ENCODE measurements around the gene HSD17B8. TPM values are rescaled to one million over a fixed set of nuclear protein-coding genes. Genes with fewer than 3 reads are reported as not detected.
A peak's percentile ranks its signal among the peaks of the same experiment; 100 is the strongest.

Gene HSD17B8
- total RNA-seq, 4 donors from 2014 or later: 2.0 to 15.0 (median 12.9) TPM

GRCh38 chr6:33247977-33248642, 43.7 kb downstream of the HSD17B8 start:
- Histone ChIP-seq H3K9me3 (no peaks in the 10 kb centered on the region), H3K36me3 (peaks cover 0 to 18% (median 14%) of the 10 kb centered on the region in 4 donors), H3K27me3 (peaks cover 0 to 10% (median 0%) of the 10 kb centered on the region in 4 donors), H3K27ac (replicated peaks in 1 of 4) (peak overlapping the region; percentile 92 to 98 (median 94)), H3K4me1 (peaks cover 24 to 36% (median 31%) of the 10 kb centered on the region in 4 donors), H3K4me3 (peak overlapping the region; percentile 58 to 66 (median 62))
- TF ChIP-seq EP300 (IDR thresholded peaks at IDR 0.05) (no peak), POLR2AphosphoS5 (IDR thresholded peaks at IDR 0.05) (peak in 1 of 2 donors; percentile 62), POLR2A (IDR thresholded peaks at IDR 0.05; ENCODE audit: low read depth) (no peak), CTCF (IDR thresholded peaks at IDR 0.05) (peak; percentile 97 to 99 (median 98))
- peak; percentile 96 for DNase-seq (ENCODE audit: extremely low spot score)
- WGBS: 10% methylated on average over 15 of the region's 28 CpGs
- intact Hi-C loops (cut with DNase I): loop anchor here (5.0 kb wide), 3 partner anchors 56 to 231 kb away; partner anchors contain the start of gene COL11A2

GRCh38 chr6:33248643-33248931, 44.1 kb downstream of the HSD17B8 start:
- TF ChIP-seq POLR2AphosphoS5 (IDR thresholded peaks at IDR 0.05) (peak in 1 of 2 donors; percentile 0), EP300 (IDR thresholded peaks at IDR 0.05) (no peak), CTCF (IDR thresholded peaks at IDR 0.05) (peak in 1 of 3 experiments; percentile 1), POLR2A (IDR thresholded peaks at IDR 0.05; ENCODE audit: low read depth) (no peak)
- 0% methylated on average over 1 of the region's 18 CpGs for WGBS

GRCh38 chr6:33248932-33249731, 44.7 kb downstream of the HSD17B8 start:
- no peaks in the 10 kb centered on the region for H3K9me3 ChIP-seq
- TF ChIP-seq POLR2A (IDR thresholded peaks at IDR 0.05; ENCODE audit: low read depth) (peak; percentile 31), CTCF (IDR thresholded peaks at IDR 0.05) (peak in 1 of 3 experiments; percentile 39), POLR2AphosphoS5 (IDR thresholded peaks at IDR 0.05) (peak; percentile 89 to 96), EP300 (IDR thresholded peaks at IDR 0.05) (no peak)
- peak overlapping the region; percentile 58 to 66 (median 62) for H3K4me3 ChIP-seq
- WGBS: 0% methylated on average over 14 of the region's 58 CpGs
- H3K27ac ChIP-seq (replicated peaks in 1 of 4): peak overlapping the region; percentile 92 to 98 (median 94)
- H3K4me1 ChIP-seq: peaks cover 24 to 36% (median 31%) of the 10 kb centered on the region in 4 donors
- H3K36me3 ChIP-seq: peaks cover 0 to 20% (median 15%) of the 10 kb centered on the region in 4 donors
- DNase-seq (ENCODE audit: extremely low spot score): peak; percentile 100
- H3K27me3 ChIP-seq: peaks cover 0 to 10% (median 0%) of the 10 kb centered on the region in 4 donors
- intact Hi-C loops (cut with DNase I): loop anchor here (1.0 to 5.0 kb wide), 4 partner anchors 57 to 232 kb away; partner anchors contain the start of gene COL11A2

More at GRCh38 chr6:33248643-33248931, 44.1 kb downstream of the HSD17B8 start:
- H3K27ac ChIP-seq (replicated peaks in 1 of 4): peak overlapping the region; percentile 92 to 98 (median 94)
- H3K9me3 ChIP-seq: no peaks in the 10 kb centered on the region
- no peak for DNase-seq (ENCODE audit: extremely low spot score)
- intact Hi-C loops (cut with DNase I): loop anchor here (5.0 kb wide), 3 partner anchors 56 to 231 kb away; partner anchors contain the start of gene COL11A2
- peak overlapping the region; percentile 58 to 66 (median 62) for H3K4me3 ChIP-seq
- H3K36me3 ChIP-seq: peaks cover 0 to 18% (median 14%) of the 10 kb centered on the region in 4 donors
- peaks cover 24 to 36% (median 31%) of the 10 kb centered on the region in 4 donors for H3K4me1 ChIP-seq
- peaks cover 0 to 10% (median 0%) of the 10 kb centered on the region in 4 donors for H3K27me3 ChIP-seq

- intact Hi-C loops (cut with DNase I): loop anchor here (1.0 to 5.0 kb wide), 4 partner anchors 58 to 233 kb away; partner anchors contain the start of gene COL11A2
- peak overlapping the region; percentile 58 to 66 (median 62) for H3K4me3 ChIP-seq
- 14% methylated on average over 4 of the region's 15 CpGs for WGBS
- no peaks in the 10 kb centered on the region for H3K9me3 ChIP-seq
- peaks cover 24 to 36% (median 31%) of the 10 kb centered on the region in 4 donors for H3K4me1 ChIP-seq
- peaks cover 0 to 22% (median 18%) of the 10 kb centered on the region in 4 donors for H3K36me3 ChIP-seq
- DNase-seq (ENCODE audit: extremely low spot score): no peak
- peak overlapping the region; percentile 92 to 98 (median 94) for H3K27ac ChIP-seq (replicated peaks in 1 of 4)
- H3K27me3 ChIP-seq: peaks cover 0 to 8% (median 0%) of the 10 kb centered on the region in 4 donors
- no peak for TF ChIP-seq CTCF (IDR thresholded peaks at IDR 0.05)
- TF ChIP-seq POLR2AphosphoS5 (IDR thresholded peaks at IDR 0.05): no peak
- no peak for TF ChIP-seq POLR2A (IDR thresholded peaks at IDR 0.05; ENCODE audit: low read depth)
- no peak for TF ChIP-seq EP300 (IDR thresholded peaks at IDR 0.05)
Observed at GRCh38 chr6:33249732-33250630, 45.5 kb downstream of the HSD17B8 start.
